ENCODE results near the gene MGAT4C. TPM values are rescaled to one million over a fixed set of nuclear protein-coding genes. Genes with fewer than 3 reads are reported as not detected.
A peak's percentile ranks its signal among the peaks of the same experiment; 100 is the strongest.

Gene MGAT4C
- total RNA-seq, 1 experiment from 2014 or later: not detected

DNA sequence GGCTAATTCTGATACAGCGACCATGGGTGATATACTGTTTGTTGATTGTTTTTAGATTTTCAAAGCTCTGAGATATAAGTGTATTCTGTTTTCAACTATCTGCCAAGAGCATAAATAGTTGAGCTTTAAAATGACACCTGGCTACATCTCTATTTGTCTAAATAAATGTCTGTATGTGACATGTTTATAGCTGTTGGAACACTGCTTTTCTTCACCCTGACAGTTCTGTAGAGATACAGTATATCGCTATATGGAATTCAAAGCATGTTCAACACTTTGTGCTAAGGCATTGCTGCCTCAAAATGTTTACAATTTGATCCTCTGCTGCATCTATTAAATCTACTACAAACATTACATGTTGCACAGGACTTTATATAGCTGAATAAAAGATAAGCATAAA, 27.4 kb upstream of the MGAT4C start:
- CTCF ChIA-PET: no interaction called here

DNA sequence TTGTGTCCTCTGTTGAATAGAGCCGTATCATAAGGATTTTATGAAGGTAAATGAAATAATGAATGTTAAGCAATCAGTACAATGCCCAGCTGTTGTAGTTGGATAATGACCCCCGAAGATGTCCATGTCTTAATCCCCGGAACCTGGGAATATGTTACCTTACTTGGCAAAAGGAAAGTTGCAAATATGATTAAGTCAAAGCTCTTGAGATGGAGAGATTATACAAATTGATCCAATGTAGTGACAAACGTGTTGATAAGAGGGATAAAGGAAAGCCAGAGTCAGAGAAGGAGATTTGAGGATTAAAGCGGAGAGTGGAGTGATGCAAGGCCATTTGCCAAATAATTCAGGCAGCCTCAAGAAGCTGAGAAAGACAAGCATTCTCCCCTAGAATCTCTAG, 19.2 kb upstream of the MGAT4C start:
- Histone ChIP-seq H3K9ac (ENCODE audit: low read length) (no peak overlapping the region), H3F3A (ENCODE audit: low read length, unreplicated experiment) (no peaks in the 10 kb centered on the region), H3K79me2 (ENCODE audit: low read length) (no peaks in the 10 kb centered on the region), H3K4me2 (ENCODE audit: low read length) (no peak overlapping the region), H3K27ac (ENCODE audit: low read length) (no peak overlapping the region), H2AFZ (ENCODE audit: low read length) (no peak overlapping the region), H3K9me2 (replicated peaks; ENCODE audit: low read length) (no peaks in the 10 kb centered on the region), H3K36me3 (ENCODE audit: low read depth, low read length) (no peaks in the 10 kb centered on the region), H3K27me3 (ENCODE audit: low read length) (no peaks in the 10 kb centered on the region), H3K4me3 (ENCODE audit: low read length) (no peak overlapping the region), H4K20me1 (ENCODE audit: low read length) (no peaks in the 10 kb centered on the region), H3K9me3 (ENCODE audit: low read length) (no peaks in the 10 kb centered on the region), H3K4me1 (ENCODE audit: insufficient read depth, low read length) (no peaks in the 10 kb centered on the region)
- TF ChIP-seq EZH2phosphoT487 (IDR thresholded peaks at IDR 0.05; ENCODE audit: borderline replicate concordance, low read length) (no peak), EZH2 (IDR thresholded peaks at IDR 0.05; ENCODE audit: low read length, unreplicated experiment) (no peak)
- TF ChIP-seq, protein P1, sequence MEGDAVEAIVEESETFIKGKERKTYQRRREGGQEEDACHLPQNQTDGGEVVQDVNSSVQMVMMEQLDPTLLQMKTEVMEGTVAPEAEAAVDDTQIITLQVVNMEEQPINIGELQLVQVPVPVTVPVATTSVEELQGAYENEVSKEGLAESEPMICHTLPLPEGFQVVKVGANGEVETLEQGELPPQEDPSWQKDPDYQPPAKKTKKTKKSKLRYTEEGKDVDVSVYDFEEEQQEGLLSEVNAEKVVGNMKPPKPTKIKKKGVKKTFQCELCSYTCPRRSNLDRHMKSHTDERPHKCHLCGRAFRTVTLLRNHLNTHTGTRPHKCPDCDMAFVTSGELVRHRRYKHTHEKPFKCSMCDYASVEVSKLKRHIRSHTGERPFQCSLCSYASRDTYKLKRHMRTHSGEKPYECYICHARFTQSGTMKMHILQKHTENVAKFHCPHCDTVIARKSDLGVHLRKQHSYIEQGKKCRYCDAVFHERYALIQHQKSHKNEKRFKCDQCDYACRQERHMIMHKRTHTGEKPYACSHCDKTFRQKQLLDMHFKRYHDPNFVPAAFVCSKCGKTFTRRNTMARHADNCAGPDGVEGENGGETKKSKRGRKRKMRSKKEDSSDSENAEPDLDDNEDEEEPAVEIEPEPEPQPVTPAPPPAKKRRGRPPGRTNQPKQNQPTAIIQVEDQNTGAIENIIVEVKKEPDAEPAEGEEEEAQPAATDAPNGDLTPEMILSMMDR (conservative IDR thresholded peaks at IDR 0.05; ENCODE audit: low read depth, low read length): no peak
- DNase-seq (no peak), ATAC-seq (no peak)
- intact Hi-C loops (cut with micrococcal nuclease): no loop called here
- CTCF ChIA-PET: no interaction called here
- no TSS peak for BruUV-seq (replicated peaks)
- POLR2A ChIA-PET (ENCODE audit: unreplicated experiment): no interaction called here

More for the DNA sequence above, 27.4 kb upstream of the MGAT4C start:
- H3K4me2 ChIP-seq (ENCODE audit: low read length): no peak overlapping the region
- no TSS peak for BruUV-seq (replicated peaks)
- H3K9me3 ChIP-seq (ENCODE audit: low read length): no peaks in the 10 kb centered on the region
- H3K27me3 ChIP-seq (ENCODE audit: low read length): no peaks in the 10 kb centered on the region
- no peaks in the 10 kb centered on the region for H3K36me3 ChIP-seq (ENCODE audit: low read depth, low read length)
- no peaks in the 10 kb centered on the region for H3K9me2 ChIP-seq (replicated peaks; ENCODE audit: low read length)
- DNase-seq: no peak
- H3K4me3 ChIP-seq (ENCODE audit: low read length): no peak overlapping the region
- ATAC-seq: no peak
- H2AFZ ChIP-seq (ENCODE audit: low read length): no peak overlapping the region
- H3K27ac ChIP-seq (ENCODE audit: low read length): no peak overlapping the region
- POLR2A ChIA-PET (ENCODE audit: unreplicated experiment): no interaction called here
- intact Hi-C loops (cut with micrococcal nuclease): no loop called here
- H3K9ac ChIP-seq (ENCODE audit: low read length): no peak overlapping the region
- TF ChIP-seq EZH2phosphoT487 (IDR thresholded peaks at IDR 0.05; ENCODE audit: borderline replicate concordance, low read length): no peak
- TF ChIP-seq EZH2 (IDR thresholded peaks at IDR 0.05; ENCODE audit: low read length, unreplicated experiment): no peak
- TF ChIP-seq, protein P1 (conservative IDR thresholded peaks at IDR 0.05; ENCODE audit: low read depth, low read length): no peak
- no peaks in the 10 kb centered on the region for H3K79me2 ChIP-seq (ENCODE audit: low read length)
- H4K20me1 ChIP-seq (ENCODE audit: low read length): no peaks in the 10 kb centered on the region
- no peaks in the 10 kb centered on the region for H3F3A ChIP-seq (ENCODE audit: low read length, unreplicated experiment)
- no peaks in the 10 kb centered on the region for H3K4me1 ChIP-seq (ENCODE audit: insufficient read depth, low read length)

DNA sequence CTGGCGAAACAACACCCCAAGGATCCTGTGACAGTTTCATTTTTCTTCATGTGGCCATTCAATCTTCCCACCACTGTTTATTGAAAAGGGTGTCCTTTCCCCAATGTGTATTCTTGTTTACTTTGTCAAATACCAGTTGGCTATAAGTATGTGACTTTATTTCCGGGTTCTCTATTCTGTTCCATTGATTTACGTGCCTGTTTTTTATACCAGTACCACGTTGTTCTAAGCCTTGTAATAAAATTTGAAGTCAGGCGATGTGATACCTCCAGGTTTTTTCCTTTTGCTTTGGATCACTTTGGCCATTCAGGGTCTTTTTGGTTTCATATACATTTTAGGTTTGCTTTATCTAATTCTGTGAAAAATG, 9.1 kb upstream of the MGAT4C start:
- POLR2A ChIA-PET (ENCODE audit: unreplicated experiment): no interaction called here
- H3K27me3 ChIP-seq (ENCODE audit: low read length): no peaks in the 10 kb centered on the region
- H2AFZ ChIP-seq (ENCODE audit: low read length): peak overlapping the region; percentile 83
- intact Hi-C loops (cut with micrococcal nuclease): loop anchor here (2.0 to 10.0 kb wide), 4 partner anchors 109 to 1399 kb away; no protein-coding TSS in a partner anchor
- no peaks in the 10 kb centered on the region for H3F3A ChIP-seq (ENCODE audit: low read length, unreplicated experiment)
- H3K4me1 ChIP-seq (ENCODE audit: insufficient read depth, low read length): peaks cover 13% of the 10 kb centered on the region; the same call in 1 of the 2 replicates
- H3K9me3 ChIP-seq (ENCODE audit: low read length): no peaks in the 10 kb centered on the region
- no peak for DNase-seq
- TF ChIP-seq EZH2 (IDR thresholded peaks at IDR 0.05; ENCODE audit: low read length, unreplicated experiment) (no peak), EZH2phosphoT487 (IDR thresholded peaks at IDR 0.05; ENCODE audit: borderline replicate concordance, low read length) (no peak)
- TF ChIP-seq, protein P1 (conservative IDR thresholded peaks at IDR 0.05; ENCODE audit: low read depth, low read length): no peak
- H3K36me3 ChIP-seq (ENCODE audit: low read depth, low read length): no peaks in the 10 kb centered on the region
- ATAC-seq: no peak
- peak overlapping the region; percentile 63 for H3K4me3 ChIP-seq (ENCODE audit: low read length)
- H3K27ac ChIP-seq (ENCODE audit: low read length): peak overlapping the region; percentile 39
- H3K9me2 ChIP-seq (replicated peaks; ENCODE audit: low read length): no peaks in the 10 kb centered on the region
- H4K20me1 ChIP-seq (ENCODE audit: low read length): no peaks in the 10 kb centered on the region
- CTCF ChIA-PET: no interaction called here
- H3K79me2 ChIP-seq (ENCODE audit: low read length): no peaks in the 10 kb centered on the region
- no TSS peak for BruUV-seq (replicated peaks)
- peak overlapping the region; percentile 83 for H3K4me2 ChIP-seq (ENCODE audit: low read length)
- H3K9ac ChIP-seq (ENCODE audit: low read length): peak overlapping the region; percentile 34

All from PC-3 (cell line).